ENCODE measurements around the gene MSMO1.
A peak's percentile ranks its signal among the peaks of the same experiment; 100 is the strongest.
"Not testable (repeated sequence)": the region's sequence is repeated elsewhere in the genome, so short reads cannot be mapped to it uniquely, and the experiment has no call there.

MSMO1 gene

GRCh38 chr4:165325732-165326512, 1.5 kb upstream of the MSMO1 start:
- DNase-seq: no peak

- DNase-seq: no peak
Measured at GRCh38 chr4:165326831-165327210, 648 bp upstream of the MSMO1 start.

GRCh38 chr4:165328101-165328425, 594 bp downstream of the MSMO1 start:
- no peak for DNase-seq

- peak in 1 of 2 donors; percentile 22 for DNase-seq
Measured at GRCh38 chr4:165328708-165329107, 1.2 kb downstream of the MSMO1 start.

- no peak for DNase-seq
Measured at GRCh38 chr4:165330071-165330470, 2.6 kb downstream of the MSMO1 start.

GRCh38 chr4:165330666-165331065, 3.2 kb downstream of the MSMO1 start:
- no peak for DNase-seq

GRCh38 chr4:165331359-165331758, 3.9 kb downstream of the MSMO1 start:
- no peak for DNase-seq

GRCh38 chr4:165331823-165332222, 4.4 kb downstream of the MSMO1 start:
- no peak for DNase-seq

GRCh38 chr4:165332502-165332901, 5.0 kb downstream of the MSMO1 start:
- no peak for DNase-seq

GRCh38 chr4:165335163-165335703, 7.8 kb downstream of the MSMO1 start:
- DNase-seq: no peak

GRCh38 chr4:165336743-165337142, 9.3 kb downstream of the MSMO1 start:
- DNase-seq: no peak

GRCh38 chr4:165342340-165342739, 14.9 kb downstream of the MSMO1 start:
- DNase-seq: not testable (repeated sequence)

GRCh38 chr4:165343353-165344191, 16.1 kb downstream of the MSMO1 start:
- no peak for DNase-seq

- no peak for DNase-seq
Measured at GRCh38 chr4:165345666-165346417, 18.4 kb downstream of the MSMO1 start.

GRCh38 chr4:165347647-165348569, 20.4 kb downstream of the MSMO1 start:
- no peak for DNase-seq

GRCh38 chr4:165351359-165352130, 24.1 kb downstream of the MSMO1 start:
- DNase-seq: no peak

- peak in 1 of 2 donors; percentile 54 for DNase-seq
Measured at GRCh38 chr4:165355900-165356300, 28.4 kb downstream of the MSMO1 start.

- DNase-seq: no peak
Measured at GRCh38 chr4:165359506-165359905, 32.0 kb downstream of the MSMO1 start.

- DNase-seq: no peak
Measured at GRCh38 chr4:165360041-165360695, 32.7 kb downstream of the MSMO1 start.

- no peak for DNase-seq
Measured at GRCh38 chr4:165360985-165361670, 33.7 kb downstream of the MSMO1 start.
